Aorta (tissue), 5 donors: ENCODE data around the gene TOM1L1. TPM values are rescaled to one million over a fixed set of nuclear protein-coding genes. Genes with fewer than 3 reads are reported as not detected.
A peak's percentile ranks its signal among the peaks of the same experiment; 100 is the strongest.

Source experiments
- ATAC-seq: fragments of 200-7000 bp; cut with Tn5 transposase; one replicate; pipeline ENCODE4 v1.9.1; 2022; ENCODE audit warnings: moderate library complexity; ENCODE audit not compliant: low FRiP score
- DNase-seq, 2 donors: peaks; one replicate each; pipeline ENCODE4 v3.0.0-alpha.2; 2020
- H3K27ac ChIP-seq, 2 donors: one replicate each; pipeline ENCODE4 v1.5.1; 2013; ENCODE audit warnings: low read length in 2 of 2, mild to moderate bottlenecking in 2 of 2, moderate library complexity in 2 of 2, control low read depth in 1 of 2, inconsistent platforms in 1 of 2, low read depth in 1 of 2
- H3K27me3 ChIP-seq, 2 donors: one replicate each; pipeline ENCODE4 v1.6.1; 2013; ENCODE audit warnings: control low read depth in 1 of 2, low read length in 1 of 2, mild to moderate bottlenecking in 1 of 2, moderate library complexity in 1 of 2; ENCODE audit not compliant: insufficient read depth in 2 of 2, control insufficient read depth in 1 of 2
- H3K36me3 ChIP-seq, 2 donors: one replicate each; pipeline ENCODE4 v1.6.1; 2013; ENCODE audit warnings: control low read depth in 1 of 2, low read length in 1 of 2, mild to moderate bottlenecking in 1 of 2; ENCODE audit not compliant: insufficient read depth in 2 of 2, control insufficient read depth in 1 of 2
- H3K4me1 ChIP-seq, 2 donors: one replicate each; pipeline ENCODE4 v1.6.1; 2013; ENCODE audit warnings: low read length in 2 of 2, control low read depth in 1 of 2, mild to moderate bottlenecking in 1 of 2, moderate library complexity in 1 of 2; ENCODE audit not compliant: insufficient read depth in 2 of 2, control insufficient read depth in 1 of 2
- H3K4me3 ChIP-seq, 2 donors: one replicate each; pipeline ENCODE4 v1.5.1; 2013; ENCODE audit warnings: low read length in 2 of 2, control low read depth in 1 of 2, mild to moderate bottlenecking in 1 of 2
- H3K9me3 ChIP-seq: one replicate; pipeline ENCODE4 v1.6.1; 2013; ENCODE audit warnings: mild to moderate bottlenecking, low read length; ENCODE audit not compliant: control insufficient read depth
- WGBS, 2 donors: extraction: QIAGEN DNeasy Blood & Tissue Kit; methylation state at CpG; one replicate each; pipeline ENCODE4 v1.1.7; 2013; 5-methylcytosine and 5-hydroxymethylcytosine counted together
- intact Hi-C, 2 donors: fragments of 100-400 bp; cut with DNase I; formaldehyde crosslinking; loops; one replicate each; pipeline versions ENCODE4 v1.14.2 to v1.15.0; 2022
- polyA plus RNA-seq, 2 donors: library from polyadenylated mRNA; stranded (reverse); fragments of 200-250 nt; gene quantifications; one replicate each; pipeline ENCODE4 v1.2.3, GENCODE V29; 2013
- total RNA-seq, 2 donors: library from RNA; stranded (reverse); fragmentation: NEBNext Ultra II Directional; extraction: Animal tissue kit (Norgen Biotek cat#: 25700); gene quantifications; one replicate each; pipeline ENCODE4 v1.2.1, GENCODE V29; 2021
- donor health status: healthy with polysubstance abuse.
- donor health status: Bipolar disorder and iron deficiency.
- donor health status: DM: no; HTN: no; CAD: no.
- donor health status: DM: no; HTN: no; CAD: no.
- donor health status: DM: yes; HTN: yes; CAD: no.

The TOM1L1 gene
- total and polyA plus RNA-seq, 4 donors = 23.2 to 47.5 (median 35.1) TPM

- intact Hi-C loops = no loop called here
- 94% methylated on average over 2 of the region's 2 CpGs for WGBS, 2 donors
- no peak for DNase-seq
- no peaks in the 10 kb centered on the region for H3K27me3 ChIP-seq
- H3K4me1 ChIP-seq = no peaks in the 10 kb centered on the region
- no peak overlapping the region for H3K27ac ChIP-seq
- no peak overlapping the region for H3K4me3 ChIP-seq
- H3K36me3 ChIP-seq = peaks cover 2% of the 10 kb centered on the region in 2 donors
- ATAC-seq = no peak
- H3K9me3 ChIP-seq = no peaks in the 10 kb centered on the region
Observed at GRCh38 chr17:54947396-54947795, 46.7 kb downstream of the TOM1L1 start.

GRCh38 chr17:54948380-54948779 is 47.7 kb downstream of the TOM1L1 start:
- H3K4me3 ChIP-seq = no peak overlapping the region
- ATAC-seq (no peak), DNase-seq (no peak)
- no peaks in the 10 kb centered on the region for H3K9me3 ChIP-seq
- intact Hi-C loops = no loop called here
- no peaks in the 10 kb centered on the region for H3K27me3 ChIP-seq
- H3K36me3 ChIP-seq = peaks cover 2% of the 10 kb centered on the region in 2 donors
- H3K27ac ChIP-seq = no peak overlapping the region
- WGBS, 2 donors = 66 to 74% methylated on average over 5 of the region's 5 CpGs
- no peaks in the 10 kb centered on the region for H3K4me1 ChIP-seq

GRCh38 chr17:54950116-54950515 is 49.5 kb downstream of the TOM1L1 start:
- 90 to 96% methylated on average over 2 of the region's 2 CpGs for WGBS, 2 donors
- intact Hi-C loops = no loop called here

GRCh38 chr17:54951286-54951685 is 50.6 kb downstream of the TOM1L1 start:
- ATAC-seq (no peak), DNase-seq (no peak)
- WGBS, 2 donors = 75 to 79% methylated on average over 4 of the region's 4 CpGs
- Histone ChIP-seq H3K9me3 (no peaks in the 10 kb centered on the region), H3K27me3 (no peaks in the 10 kb centered on the region), H3K4me3 (no peak overlapping the region), H3K36me3 (peaks cover 3 to 5% of the 10 kb centered on the region in 2 donors), H3K27ac (no peak overlapping the region), H3K4me1 (no peaks in the 10 kb centered on the region)
- intact Hi-C loops = no loop called here

More at GRCh38 chr17:54950116-54950515, 49.5 kb downstream of the TOM1L1 start:
- ATAC-seq (no peak), DNase-seq (no peak)
- Histone ChIP-seq H3K4me1 (no peaks in the 10 kb centered on the region), H3K36me3 (peaks cover under 1 to 4% of the 10 kb centered on the region in 2 donors), H3K27me3 (no peaks in the 10 kb centered on the region), H3K4me3 (no peak overlapping the region), H3K27ac (no peak overlapping the region), H3K9me3 (no peaks in the 10 kb centered on the region)

- no peak overlapping the region for H3K4me3 ChIP-seq
- WGBS, 2 donors = 77 to 78% methylated on average over 3 of the region's 3 CpGs
- DNase-seq = no peak
- no peaks in the 10 kb centered on the region for H3K4me1 ChIP-seq
- peaks cover 3 to 8% of the 10 kb centered on the region in 2 donors for H3K36me3 ChIP-seq
- no peak for ATAC-seq
- no peaks in the 10 kb centered on the region for H3K27me3 ChIP-seq
- H3K27ac ChIP-seq = no peak overlapping the region
- intact Hi-C loops = no loop called here
- no peaks in the 10 kb centered on the region for H3K9me3 ChIP-seq
Observed at GRCh38 chr17:54956791-54957190, 56.1 kb downstream of the TOM1L1 start.

GRCh38 chr17:54967621-54968261 is 67.1 kb downstream of the TOM1L1 start:
- peaks cover 2 to 5% of the 10 kb centered on the region in 2 donors for H3K4me1 ChIP-seq
- peak overlapping the region; percentile 72 to 80 for H3K4me3 ChIP-seq
- WGBS, 2 donors = 0% methylated on average over 21 of the region's 21 CpGs
- intact Hi-C loops = no loop called here
- H3K9me3 ChIP-seq = no peaks in the 10 kb centered on the region
- ATAC-seq (peak; percentile 16), DNase-seq (no peak)
- no peaks in the 10 kb centered on the region for H3K27me3 ChIP-seq
- peak overlapping the region in 1 of 2 donors; percentile 35 for H3K27ac ChIP-seq
- no peaks in the 10 kb centered on the region for H3K36me3 ChIP-seq

GRCh38 chr17:54968262-54968987 is 67.8 kb downstream of the TOM1L1 start, which contains the start of the genes COX11 and STXBP4:
TSS of gene COX11 (minus strand) at chr17:54968654. CDS start at chr17:54968646, 8 bp downstream.
TSS of gene STXBP4 (plus strand) at chr17:54968765. CDS start at chr17:54986220, 17,455 bp downstream.
- peak within 1 kb of the TSS; percentile 23 to 65 for H3K27ac ChIP-seq
- no peaks in the 10 kb centered on the region for H3K36me3 ChIP-seq
- intact Hi-C loops = no loop called here

GRCh38 chr17:54968988-54969332 is 68.3 kb downstream of the TOM1L1 start:
- Histone ChIP-seq H3K27ac (peak overlapping the region; percentile 23 to 65), H3K9me3 (no peaks in the 10 kb centered on the region), H3K27me3 (no peaks in the 10 kb centered on the region), H3K36me3 (no peaks in the 10 kb centered on the region), H3K4me1 (peaks cover 2 to 5% of the 10 kb centered on the region in 2 donors), H3K4me3 (peak overlapping the region; percentile 72 to 79)
- ATAC-seq (peak; percentile 73), DNase-seq (peak in 1 of 2 donors; percentile 51)
- intact Hi-C loops = no loop called here
- WGBS, 2 donors = 0% methylated on average over 13 of the region's 13 CpGs

More at GRCh38 chr17:54968262-54968987, 67.8 kb downstream of the TOM1L1 start, which contains the start of the genes COX11 and STXBP4:
- WGBS, 2 donors = 0% methylated on average over 53 to 57 of the region's 57 CpGs
- DNase-seq = peak; percentile 96 to 97
- Histone ChIP-seq H3K4me3 (peak within 1 kb of the TSS; percentile 72 to 80), H3K27me3 (no peaks in the 10 kb centered on the region), H3K4me1 (peaks cover 2 to 5% of the 10 kb centered on the region in 2 donors), H3K9me3 (no peaks in the 10 kb centered on the region)
- peak; percentile 100 for ATAC-seq
